Esophagus squamous epithelium (tissue), 4 donors: ENCODE data around the gene ANO5.

Experiments
- POLR2A ChIP-seq, 4 donors: fragments of 450-650 bp; IDR thresholded peaks; one replicate each; pipeline ENCODE4 v1.6.1; 2017; ENCODE audit warnings: antibody characterized with exemption in 4 of 4, mild to moderate bottlenecking in 4 of 4, moderate library complexity in 3 of 4
- TF ChIP-seq, protein P1 (sequence below), 6 experiments: fragments of 450-650 bp in 4 of 6; fragments of 200-600 bp in 2 of 6; sonication (generic) in 2 of 6; IDR thresholded peaks; one replicate each; pipeline ENCODE4 v1.5.1; 2016 to 2019; ENCODE audit warnings: antibody characterized with exemption in 6 of 6, mild to moderate bottlenecking in 4 of 6, moderate library complexity in 4 of 6

DNA sequence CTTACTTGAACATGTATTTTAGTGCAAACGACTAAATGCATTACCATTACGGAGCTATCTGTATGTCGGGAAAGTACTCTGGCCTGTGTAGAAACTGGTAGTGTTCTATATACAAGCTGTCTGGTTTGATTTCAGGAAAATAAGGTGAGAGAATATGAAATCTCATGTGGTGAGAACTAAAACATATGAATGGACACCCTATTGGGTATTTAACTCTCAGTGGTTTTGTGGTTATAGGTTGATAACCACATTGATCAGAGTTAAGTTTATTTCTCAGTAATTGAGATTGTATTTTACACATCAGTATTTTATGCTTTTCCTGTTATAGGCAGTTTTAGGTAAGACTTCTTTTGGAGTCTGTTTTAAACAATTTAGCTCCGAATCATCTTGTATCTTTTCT lies 10.4 kb downstream of the ANO5 start:
- TF ChIP-seq POLR2A (IDR thresholded peaks at IDR 0.05): no peak
- TF ChIP-seq, protein P1, sequence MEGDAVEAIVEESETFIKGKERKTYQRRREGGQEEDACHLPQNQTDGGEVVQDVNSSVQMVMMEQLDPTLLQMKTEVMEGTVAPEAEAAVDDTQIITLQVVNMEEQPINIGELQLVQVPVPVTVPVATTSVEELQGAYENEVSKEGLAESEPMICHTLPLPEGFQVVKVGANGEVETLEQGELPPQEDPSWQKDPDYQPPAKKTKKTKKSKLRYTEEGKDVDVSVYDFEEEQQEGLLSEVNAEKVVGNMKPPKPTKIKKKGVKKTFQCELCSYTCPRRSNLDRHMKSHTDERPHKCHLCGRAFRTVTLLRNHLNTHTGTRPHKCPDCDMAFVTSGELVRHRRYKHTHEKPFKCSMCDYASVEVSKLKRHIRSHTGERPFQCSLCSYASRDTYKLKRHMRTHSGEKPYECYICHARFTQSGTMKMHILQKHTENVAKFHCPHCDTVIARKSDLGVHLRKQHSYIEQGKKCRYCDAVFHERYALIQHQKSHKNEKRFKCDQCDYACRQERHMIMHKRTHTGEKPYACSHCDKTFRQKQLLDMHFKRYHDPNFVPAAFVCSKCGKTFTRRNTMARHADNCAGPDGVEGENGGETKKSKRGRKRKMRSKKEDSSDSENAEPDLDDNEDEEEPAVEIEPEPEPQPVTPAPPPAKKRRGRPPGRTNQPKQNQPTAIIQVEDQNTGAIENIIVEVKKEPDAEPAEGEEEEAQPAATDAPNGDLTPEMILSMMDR (IDR thresholded peaks at IDR 0.05): no peak
